ENCODE measurements around the gene LTK.
A peak's percentile ranks its signal among the peaks of the same experiment; 100 is the strongest.
"Not testable (repeated sequence)": the region's sequence is repeated elsewhere in the genome, so short reads cannot be mapped to it uniquely, and the experiment has no call there.

The LTK gene

GRCh38 chr15:41473418-41473817 is 40.2 kb downstream of the LTK start:
- DNase-seq = no peak

GRCh38 chr15:41469644-41470043 is 44.0 kb downstream of the LTK start:
- not testable (repeated sequence) for DNase-seq

DNA sequence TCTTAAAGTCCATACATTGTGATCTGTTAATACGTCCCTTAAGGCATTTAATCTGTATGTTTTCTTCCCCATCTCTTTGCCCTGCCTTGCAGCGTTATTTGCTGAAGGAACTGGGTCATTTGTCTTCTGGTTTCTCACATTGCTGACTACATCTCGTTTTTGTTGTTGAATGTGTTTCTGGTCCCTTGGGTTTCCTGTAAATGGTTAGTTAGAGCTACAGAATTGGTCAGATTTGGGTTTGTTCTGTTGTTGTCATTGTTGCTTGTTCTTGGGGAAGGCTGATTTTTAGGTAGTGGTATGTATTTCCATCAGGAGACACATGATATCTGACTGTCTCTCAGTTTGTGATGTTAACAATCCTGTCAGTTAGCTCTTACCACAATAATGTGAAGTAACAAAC is 46.9 kb downstream of the LTK start:
- DNase-seq = no peak

DNA sequence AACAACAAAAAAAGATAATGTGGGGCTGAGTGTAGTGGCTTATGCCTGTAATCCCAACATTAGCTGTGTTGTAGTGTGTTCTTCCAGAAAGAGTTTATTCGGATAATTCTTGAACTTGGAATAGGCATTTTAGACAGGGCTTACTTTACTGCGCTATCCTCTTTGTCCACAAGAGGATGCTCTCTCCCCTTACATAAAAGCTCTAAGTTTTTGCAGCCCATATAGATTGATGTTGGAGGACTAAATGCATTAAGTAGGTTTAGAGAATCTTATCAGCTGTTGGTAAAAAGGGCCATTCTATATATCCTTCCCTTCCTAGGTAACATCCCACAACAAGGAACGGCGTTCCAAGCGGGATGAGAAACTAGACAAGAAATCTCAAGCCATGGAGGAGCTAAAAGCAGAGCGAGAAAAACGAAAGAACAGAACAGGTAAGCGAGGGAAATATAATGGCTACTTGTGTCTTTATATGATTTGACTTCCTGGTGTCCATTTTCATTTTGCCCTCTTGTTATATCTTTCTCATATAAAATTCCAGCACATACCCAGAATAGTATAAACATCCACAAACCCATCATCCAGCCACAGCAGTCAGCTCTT is 47.7 kb downstream of the LTK start:
- DNase-seq = peak; percentile 61

DNA sequence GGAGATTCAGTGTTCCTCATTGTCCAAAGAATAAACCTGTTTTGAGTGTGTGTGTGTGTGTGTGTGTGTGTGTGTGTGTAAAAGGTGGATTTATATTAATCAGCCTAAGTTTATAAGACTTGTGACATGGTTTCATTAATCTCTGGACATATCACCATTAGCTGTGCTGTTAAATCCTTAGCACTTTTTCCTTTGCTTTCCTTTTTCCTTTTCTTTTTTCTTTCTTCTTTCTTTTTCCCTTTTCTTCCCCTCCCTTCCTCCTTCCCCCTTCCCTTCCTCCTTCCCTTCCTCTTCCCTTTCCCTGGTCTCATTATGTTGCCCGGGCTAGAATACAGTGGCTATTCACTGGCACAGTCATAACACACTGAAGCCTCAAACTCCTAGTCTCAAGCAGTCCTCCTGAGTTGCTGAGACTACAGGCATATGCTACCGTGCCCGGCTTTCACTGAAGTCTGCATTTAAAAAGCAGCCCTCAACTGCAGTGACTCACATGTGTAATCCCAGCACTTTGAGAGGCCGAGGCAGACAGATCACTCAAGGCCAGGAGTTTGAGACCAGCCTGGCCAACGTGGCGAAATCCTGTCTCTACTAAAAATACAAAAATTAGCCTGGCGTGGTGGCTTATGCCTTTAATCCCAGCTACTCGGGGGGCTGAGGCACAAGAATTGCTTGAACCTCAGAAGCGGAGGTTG is 48.6 kb downstream of the LTK start:
- no peak for DNase-seq

- no peak for DNase-seq
These were observed 51.4 kb downstream of the LTK start for GRCh38 chr15:41462084-41462795.

Measured in EL (cell line).